Karpas-422 (cell line): ENCODE data around the gene SLC25A29. TPM values are rescaled to one million over a fixed set of nuclear protein-coding genes. Genes with fewer than 3 reads are reported as not detected.
A peak's percentile ranks its signal among the peaks of the same experiment; 100 is the strongest.
"Not testable (repeated sequence)": the region's sequence is repeated elsewhere in the genome, so short reads cannot be mapped to it uniquely, and the experiment has no call there.

Source experiments
- DNase-seq: peaks from one replicate; pipeline ENCODE4 v3.0.0-alpha.2; 2015
- H2AFZ ChIP-seq: fragments of 200-600 bp; sonication (generic); 2 replicates; pipeline ENCODE4 v1.6.1; 2014; ENCODE audit warnings: antibody characterized with exemption, low read length, mixed read lengths
- H3K27ac ChIP-seq: fragments of 200-600 bp; sonication (generic); 2 replicates; pipeline ENCODE4 v1.5.1; 2014; ENCODE audit warnings: mild to moderate bottlenecking, low read length, moderate library complexity
- H3K27me3 ChIP-seq: fragments of 200-600 bp; sonication (generic); 2 replicates; pipeline ENCODE4 v1.6.1; 2014; ENCODE audit warnings: low read length, mixed read lengths
- H3K36me3 ChIP-seq: fragments of 200-600 bp; sonication (generic); 2 replicates; pipeline ENCODE4 v1.6.1; 2014; ENCODE audit warnings: low read length, mixed read lengths; ENCODE audit not compliant: insufficient read depth
- H3K4me1 ChIP-seq: fragments of 200-600 bp; sonication (generic); 2 replicates; pipeline ENCODE4 v1.6.1; 2014; ENCODE audit warnings: mild to moderate bottlenecking, low read length, mixed read lengths
- H3K4me2 ChIP-seq: fragments of 200-600 bp; sonication (generic); 2 replicates; pipeline ENCODE4 v1.6.1; 2014; ENCODE audit warnings: low read length, low read depth, mild to moderate bottlenecking; ENCODE audit not compliant: poor library complexity, severe bottlenecking
- H3K4me3 ChIP-seq: fragments of 200-600 bp; sonication (generic); 2 replicates; pipeline ENCODE4 v1.5.1; 2014; ENCODE audit warnings: mild to moderate bottlenecking, antibody characterized with exemption, low read length, mixed read lengths
- H3K79me2 ChIP-seq: fragments of 200-600 bp; sonication (generic); 2 replicates; pipeline ENCODE4 v1.6.1; 2014; ENCODE audit warnings: mild to moderate bottlenecking, low read length, mixed read lengths
- H3K9ac ChIP-seq: fragments of 200-600 bp; sonication (generic); 2 replicates; pipeline ENCODE4 v1.6.0; 2014; ENCODE audit warnings: low read length
- H3K9me2 ChIP-seq: fragments of 200-600 bp; sonication (generic), shearing (Covaris generic); replicated peaks from 2 replicates; pipeline ENCODE4 v1.6.0; 2014; ENCODE audit warnings: mild to moderate bottlenecking, low read length, moderate library complexity; ENCODE audit not compliant: insufficient read depth
- H3K9me3 ChIP-seq: fragments of 300-700, 200-600 bp; sonication (generic); 2 replicates; pipeline ENCODE4 v1.6.1; 2014; ENCODE audit warnings: low read length, mixed read lengths
- H4K20me1 ChIP-seq: fragments of 200-600 bp; sonication (generic); 2 replicates; pipeline ENCODE4 v1.6.1; 2014; ENCODE audit warnings: mild to moderate bottlenecking, antibody characterized with exemption, low read length, low read depth; ENCODE audit not compliant: insufficient read depth
- total RNA-seq: library from RNA; depleted of rRNA; stranded (reverse); fragments of >200 nt; shearing (Covaris generic); gene quantifications from 2 replicates; pipeline ENCODE4 v1.2.3, GENCODE V29; 2014; ENCODE audit warnings: low replicate concordance

SLC25A29 gene
- total RNA-seq, 1 experiment from 2014 or later, result 29.4 TPM

GRCh38 chr14:100303925-100304324 lies 2.3 kb downstream of the SLC25A29 start:
- Histone ChIP-seq H3K79me2 (no peaks in the 10 kb centered on the region), H3K9me3 (no peaks in the 10 kb centered on the region), H3K4me2 (no peak overlapping the region), H4K20me1 (peaks cover 16% of the 10 kb centered on the region; the same call in 1 of the 2 replicates), H2AFZ (no peak overlapping the region), H3K9ac (no peak overlapping the region), H3K36me3 (no peaks in the 10 kb centered on the region), H3K4me1 (peaks cover 37% of the 10 kb centered on the region), H3K27ac (no peak overlapping the region), H3K27me3 (no peaks in the 10 kb centered on the region), H3K4me3 (no peak overlapping the region), H3K9me2 (no peaks in the 10 kb centered on the region)
- DNase-seq, result no peak

- DNase-seq, result peak; percentile 61
- Histone ChIP-seq H2AFZ (no peak overlapping the region), H3K4me3 (no peak overlapping the region), H3K4me2 (no peak overlapping the region), H3K4me1 (peaks cover 45% of the 10 kb centered on the region), H3K36me3 (no peaks in the 10 kb centered on the region), H3K9ac (no peak overlapping the region), H3K27ac (no peak overlapping the region), H3K27me3 (no peaks in the 10 kb centered on the region), H3K79me2 (no peaks in the 10 kb centered on the region), H4K20me1 (peaks cover 20% of the 10 kb centered on the region; the same call in 1 of the 2 replicates), H3K9me2 (no peaks in the 10 kb centered on the region), H3K9me3 (no peaks in the 10 kb centered on the region)
These were observed 3.1 kb downstream of the SLC25A29 start for GRCh38 chr14:100303179-100303578.

GRCh38 chr14:100302616-100303015 lies 3.6 kb downstream of the SLC25A29 start:
- H3K79me2 ChIP-seq, result no peaks in the 10 kb centered on the region
- no peaks in the 10 kb centered on the region for H3K9me3 ChIP-seq
- H3K4me1 ChIP-seq, result peaks cover 50% of the 10 kb centered on the region
- H3K9ac ChIP-seq, result no peak overlapping the region
- no peak overlapping the region for H3K4me3 ChIP-seq
- no peaks in the 10 kb centered on the region for H3K9me2 ChIP-seq
- H3K4me2 ChIP-seq, result no peak overlapping the region
- no peak for DNase-seq
- H4K20me1 ChIP-seq, result peaks cover 20% of the 10 kb centered on the region; the same call in 1 of the 2 replicates
- H3K27me3 ChIP-seq, result no peaks in the 10 kb centered on the region
- H2AFZ ChIP-seq, result no peak overlapping the region
- H3K27ac ChIP-seq, result no peak overlapping the region
- no peaks in the 10 kb centered on the region for H3K36me3 ChIP-seq

DNA sequence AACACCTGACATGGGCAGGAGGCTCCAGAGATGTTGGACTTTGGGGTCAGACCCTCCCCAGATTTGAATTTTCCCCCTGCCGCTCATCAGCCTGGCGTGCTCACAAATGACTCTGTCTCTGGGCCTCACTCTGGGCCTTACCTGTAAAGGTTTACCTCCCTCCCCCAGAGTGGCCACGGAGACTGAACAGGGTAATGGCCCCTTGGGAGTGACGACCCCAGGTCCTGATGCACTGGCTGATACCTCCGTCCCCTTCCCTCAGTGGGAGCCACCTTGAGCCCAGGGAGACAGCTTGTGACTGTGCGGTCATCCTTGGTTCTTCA lies 7.0 kb downstream of the SLC25A29 start:
- Histone ChIP-seq H3K27me3 (no peaks in the 10 kb centered on the region), H3K4me1 (peaks cover 57% of the 10 kb centered on the region), H3K9me3 (no peaks in the 10 kb centered on the region), H3K79me2 (no peaks in the 10 kb centered on the region), H2AFZ (no peak overlapping the region), H3K36me3 (no peaks in the 10 kb centered on the region), H3K9ac (no peak overlapping the region), H4K20me1 (peaks cover 12% of the 10 kb centered on the region; the same call in 1 of the 2 replicates), H3K27ac (no peak overlapping the region), H3K4me2 (no peak overlapping the region), H3K9me2 (no peaks in the 10 kb centered on the region), H3K4me3 (no peak overlapping the region)
- DNase-seq, result no peak

GRCh38 chr14:100298551-100299237 lies 7.5 kb downstream of the SLC25A29 start:
- no peak for DNase-seq
- no peak overlapping the region for H3K4me3 ChIP-seq
- no peaks in the 10 kb centered on the region for H3K36me3 ChIP-seq
- H3K9ac ChIP-seq, result no peak overlapping the region
- no peaks in the 10 kb centered on the region for H3K9me3 ChIP-seq
- no peak overlapping the region for H2AFZ ChIP-seq
- no peaks in the 10 kb centered on the region for H3K9me2 ChIP-seq
- no peaks in the 10 kb centered on the region for H3K27me3 ChIP-seq
- H3K79me2 ChIP-seq, result no peaks in the 10 kb centered on the region
- peaks cover 7% of the 10 kb centered on the region; the same call in 1 of the 2 replicates for H4K20me1 ChIP-seq
- H3K4me1 ChIP-seq, result peaks cover 61% of the 10 kb centered on the region
- H3K27ac ChIP-seq, result no peak overlapping the region
- H3K4me2 ChIP-seq, result no peak overlapping the region

GRCh38 chr14:100297320-100298300 lies 8.6 kb downstream of the SLC25A29 start:
- Histone ChIP-seq H3K4me1 (peaks cover 68% of the 10 kb centered on the region), H2AFZ (no peak overlapping the region), H4K20me1 (0 out of 2 replicates have a peak, but pooled peaks cover 9% of the 10 kb centered on the region), H3K27me3 (no peaks in the 10 kb centered on the region), H3K9me2 (no peaks in the 10 kb centered on the region), H3K9me3 (no peaks in the 10 kb centered on the region), H3K4me2 (peak overlapping the region; percentile 46), H3K4me3 (no peak overlapping the region), H3K36me3 (no peaks in the 10 kb centered on the region), H3K79me2 (no peaks in the 10 kb centered on the region), H3K27ac (peak overlapping the region; percentile 77), H3K9ac (peak overlapping the region; percentile 54)
- DNase-seq, result peak; percentile 90

GRCh38 chr14:100296729-100297128 lies 9.5 kb downstream of the SLC25A29 start:
- H3K4me1 ChIP-seq, result peaks cover 75% of the 10 kb centered on the region
- H3K9ac ChIP-seq, result peak overlapping the region; percentile 54
- H3K4me2 ChIP-seq, result peak overlapping the region; percentile 46

DNA sequence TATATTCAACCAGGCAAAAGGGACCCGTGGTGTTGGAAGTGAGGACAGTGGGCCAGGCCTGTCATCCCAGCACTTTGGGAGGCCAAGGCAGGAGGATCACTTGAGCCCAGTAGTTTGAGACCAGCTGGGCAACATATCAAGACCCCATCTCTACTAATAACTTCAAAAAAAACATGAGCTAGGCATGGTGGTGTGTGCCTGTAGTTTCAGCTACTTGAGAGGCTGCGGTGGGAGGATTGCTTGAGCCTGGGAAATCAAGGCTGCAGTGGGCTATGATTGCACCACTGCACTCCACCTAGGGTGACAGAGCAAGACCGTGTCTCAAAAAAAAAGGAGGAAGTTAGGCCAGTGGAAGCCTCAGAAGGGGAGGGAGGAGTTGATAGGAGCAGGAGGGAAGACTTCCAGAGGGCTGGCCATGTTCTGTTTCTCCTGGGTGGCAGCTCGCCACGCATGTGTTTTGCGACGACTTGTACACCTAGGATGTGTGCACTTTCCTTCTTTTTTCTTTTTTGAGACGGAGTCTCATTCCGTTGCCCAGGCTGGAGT lies 10.1 kb downstream of the SLC25A29 start:
- H3K79me2 ChIP-seq, result no peaks in the 10 kb centered on the region
- H3K4me1 ChIP-seq, result peaks cover 80% of the 10 kb centered on the region
- H2AFZ ChIP-seq, result no peak overlapping the region
- no peak overlapping the region; the same call in 1 of the 2 replicates for H3K9ac ChIP-seq
- DNase-seq, result no peak
- H3K27me3 ChIP-seq, result no peaks in the 10 kb centered on the region
- H3K27ac ChIP-seq, result peak overlapping the region; percentile 87; the same call in 1 of the 2 replicates
- no peak overlapping the region for H3K4me2 ChIP-seq
- no peaks in the 10 kb centered on the region for H3K36me3 ChIP-seq
- no peak overlapping the region for H3K4me3 ChIP-seq
- H3K9me3 ChIP-seq, result no peaks in the 10 kb centered on the region
- H4K20me1 ChIP-seq, result peaks cover 9% of the 10 kb centered on the region; the same call in 1 of the 2 replicates
- H3K9me2 ChIP-seq, result no peaks in the 10 kb centered on the region

More at GRCh38 chr14:100296729-100297128, 9.5 kb downstream of the SLC25A29 start:
- not testable (repeated sequence) for H3K27me3 ChIP-seq, H3K36me3 ChIP-seq, H3K4me3 ChIP-seq, DNase-seq, H2AFZ ChIP-seq, H3K9me3 ChIP-seq, H3K79me2 ChIP-seq, H4K20me1 ChIP-seq, H3K9me2 ChIP-seq
- peak overlapping the region; percentile 77 for H3K27ac ChIP-seq
